Smooth muscle cell of the brain vasculature (primary cell): ENCODE results near the gene SLA2.
A peak's percentile ranks its signal among the peaks of the same experiment; 100 is the strongest.
"Not testable (repeated sequence)": the region's sequence is repeated elsewhere in the genome, so short reads cannot be mapped to it uniquely, and the experiment has no call there.

Source experiments
- DNase-seq: peaks from one replicate; pipeline ENCODE4 v3.0.0-alpha.2; 2012; ENCODE audit warnings: low read depth, low spot score

Gene SLA2

DNA sequence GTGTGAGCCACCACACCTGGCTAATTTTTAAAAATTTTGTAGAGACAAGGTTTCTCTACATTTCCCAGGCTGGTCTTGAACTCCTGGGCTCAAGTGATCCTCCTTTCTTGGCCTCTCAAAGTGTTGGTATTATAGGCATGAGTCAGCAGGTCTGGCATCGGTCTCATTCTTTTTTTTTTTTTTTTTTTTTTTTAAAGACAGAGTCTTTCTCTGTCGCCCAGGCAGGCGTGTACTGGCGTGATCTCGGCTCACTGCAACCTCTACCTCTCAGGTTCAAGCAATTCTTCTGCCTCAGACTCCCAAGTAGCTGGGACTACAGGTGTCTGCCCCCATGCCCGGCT, 37.6 kb downstream of the SLA2 start:
- DNase-seq = not testable (repeated sequence)

DNA sequence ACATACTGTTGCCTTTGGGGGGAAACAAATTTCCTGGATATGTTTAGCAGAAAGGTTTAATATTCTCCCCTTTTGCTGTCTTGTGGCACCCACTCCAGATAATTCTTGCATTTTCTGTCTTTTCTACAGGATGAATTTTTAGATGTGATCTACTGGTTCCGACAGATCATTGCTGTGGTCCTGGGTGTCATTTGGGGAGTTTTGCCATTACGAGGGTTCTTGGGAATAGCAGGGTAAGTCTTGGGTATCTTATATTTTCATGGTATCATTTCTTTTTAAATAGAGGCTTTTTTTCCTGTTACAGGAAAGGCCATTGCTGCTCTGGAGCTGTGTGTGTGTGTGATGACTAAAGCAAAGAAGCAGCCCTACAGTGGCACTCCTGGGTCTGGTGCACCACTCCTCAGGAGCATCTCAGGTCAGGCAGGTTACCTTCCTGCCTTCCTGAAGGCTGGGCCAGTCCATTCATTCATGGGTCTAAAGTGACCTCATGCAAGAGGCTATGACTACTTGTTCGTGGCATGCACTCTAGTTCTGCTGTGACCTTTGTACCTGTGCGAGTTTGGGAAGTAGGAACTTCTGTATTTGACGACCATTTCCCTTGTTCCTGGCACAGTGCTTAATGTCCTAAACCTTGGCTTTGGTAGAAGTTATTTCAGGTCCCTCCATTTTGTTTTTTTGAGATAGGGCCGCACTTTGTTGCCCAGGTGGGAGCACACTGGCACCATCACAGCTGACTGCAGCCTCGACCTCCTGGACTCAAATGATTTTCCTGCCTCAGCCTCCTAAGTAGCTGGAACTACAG, 38.2 kb downstream of the SLA2 start:
- DNase-seq = no peak

DNA sequence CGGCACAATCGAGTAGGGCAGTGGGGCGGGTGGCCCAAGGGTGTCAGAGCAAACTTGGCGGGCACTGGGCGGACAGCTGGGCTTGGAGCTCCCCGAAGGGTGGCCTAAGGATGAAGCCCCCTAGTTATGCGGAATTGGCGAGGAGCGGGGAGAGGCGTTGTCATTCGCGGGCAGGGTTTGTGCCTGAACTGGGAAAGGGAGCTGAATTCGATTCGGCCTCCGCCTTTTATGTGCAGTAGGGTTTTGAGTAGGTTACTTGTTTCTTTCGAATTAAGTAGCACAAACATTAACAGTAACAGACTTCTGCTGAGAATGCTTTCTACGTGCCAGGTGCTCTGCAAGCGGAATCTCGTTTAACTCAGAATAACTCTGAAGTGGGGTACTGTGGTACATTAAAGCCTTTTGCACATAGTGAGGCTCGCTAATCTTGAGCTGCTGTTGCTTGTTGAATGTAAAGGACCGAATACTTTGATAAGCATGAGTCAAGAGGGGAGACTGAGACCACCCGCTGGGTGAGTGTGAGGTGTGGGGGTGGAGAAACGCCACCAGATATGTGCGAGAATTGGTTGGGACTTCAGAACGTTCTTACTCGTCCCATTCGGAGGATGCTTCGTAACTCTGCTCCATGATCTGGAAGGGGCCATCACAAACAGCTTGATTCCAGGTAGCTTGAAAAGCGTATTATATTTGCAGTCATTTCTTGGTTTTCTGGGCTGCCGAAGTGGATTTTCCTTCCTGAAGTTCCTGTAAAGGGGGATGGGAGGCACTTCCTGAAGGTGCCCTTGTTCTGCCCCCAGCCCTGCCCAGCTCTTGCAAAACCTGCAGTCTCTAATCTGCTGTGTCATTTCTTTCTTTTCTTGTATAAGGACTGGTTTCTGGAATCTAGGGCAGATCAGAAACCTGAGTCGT, 39.6 kb downstream of the SLA2 start:
- DNase-seq = no peak

DNA sequence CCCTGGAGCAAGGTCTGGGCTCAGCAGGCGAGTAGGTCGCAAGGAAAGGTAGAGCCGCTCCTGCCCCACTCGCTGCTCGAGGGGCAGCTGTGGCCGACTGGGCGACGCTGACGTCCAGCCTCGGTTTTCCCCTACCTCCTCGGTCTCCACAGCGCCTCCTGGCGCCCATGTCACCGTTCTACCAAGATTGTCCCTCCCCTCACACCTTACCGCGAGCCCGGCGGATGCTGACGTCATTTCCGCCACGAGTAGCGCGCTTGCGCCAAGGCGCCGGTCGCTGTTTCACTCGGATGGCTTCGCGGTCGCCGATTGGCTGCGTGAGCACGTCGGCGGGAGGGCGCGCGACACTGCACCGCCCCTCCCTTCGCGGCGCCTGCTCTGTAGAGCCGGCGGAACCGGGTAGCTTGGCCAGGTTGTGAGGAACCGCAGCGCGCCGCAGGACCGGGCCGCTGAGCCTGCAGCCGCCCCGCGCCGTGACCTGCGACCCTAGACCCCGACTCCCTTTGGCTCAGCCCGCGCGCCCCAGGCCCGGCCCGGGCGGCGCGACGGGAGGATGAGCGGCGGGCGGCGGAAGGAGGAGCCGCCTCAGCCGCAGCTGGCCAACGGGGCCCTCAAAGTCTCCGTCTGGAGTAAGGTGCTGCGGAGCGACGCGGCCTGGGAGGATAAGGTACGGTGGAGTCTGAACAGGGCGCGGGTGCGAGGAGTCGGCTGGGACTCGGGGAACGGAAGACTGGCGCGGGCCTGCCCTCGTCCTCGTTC, 40.4 kb downstream of the SLA2 start, which contains the start of gene RAB5IF:
TSS of gene RAB5IF (plus strand) at position 381 of the 759 bp plus-strand sequence. CDS start at position 554, 173 bp downstream.
- DNase-seq = peak; percentile 99

DNA sequence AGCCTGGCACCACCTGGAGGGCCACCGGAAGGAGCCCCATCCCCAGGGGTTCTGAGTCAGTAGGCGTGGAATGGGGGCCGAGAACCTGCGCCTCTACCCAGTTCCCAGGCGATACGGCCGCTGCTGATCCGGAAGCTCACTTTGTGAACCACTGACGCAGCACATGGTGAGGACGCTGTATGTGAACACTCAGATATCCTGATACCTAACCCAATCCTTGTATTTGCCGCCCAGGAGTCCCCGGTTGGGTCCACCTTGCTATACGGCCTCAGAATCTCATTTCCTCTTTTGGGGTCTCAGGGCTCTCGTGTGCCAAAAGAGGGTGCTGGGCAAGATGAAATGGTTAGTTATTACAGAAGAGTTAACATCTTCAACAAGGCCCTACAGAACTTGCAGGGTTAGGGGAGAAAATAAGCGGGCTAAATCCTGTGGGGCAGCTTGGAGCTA, 41.0 kb downstream of the SLA2 start:
- no peak for DNase-seq

DNA sequence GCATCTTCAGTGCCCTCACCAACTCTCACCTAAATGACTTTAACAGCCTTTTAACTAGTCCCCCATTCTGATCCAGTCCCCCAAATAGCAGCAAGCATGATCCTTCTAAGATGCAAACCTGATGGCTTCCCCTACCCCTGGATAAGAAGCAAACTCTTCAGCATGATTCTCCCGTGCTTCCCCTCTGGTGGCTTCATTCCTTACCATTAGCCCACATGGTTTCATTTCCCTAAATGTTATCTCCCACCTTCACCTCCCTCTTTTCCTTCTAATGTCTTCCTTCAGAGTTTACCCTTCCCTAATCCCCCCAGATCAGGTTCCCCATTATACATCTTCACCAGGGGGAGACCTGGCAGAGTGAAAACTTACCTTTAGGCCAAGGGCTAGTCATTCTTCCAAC, 44.5 kb downstream of the SLA2 start:
- DNase-seq = no peak

DNA sequence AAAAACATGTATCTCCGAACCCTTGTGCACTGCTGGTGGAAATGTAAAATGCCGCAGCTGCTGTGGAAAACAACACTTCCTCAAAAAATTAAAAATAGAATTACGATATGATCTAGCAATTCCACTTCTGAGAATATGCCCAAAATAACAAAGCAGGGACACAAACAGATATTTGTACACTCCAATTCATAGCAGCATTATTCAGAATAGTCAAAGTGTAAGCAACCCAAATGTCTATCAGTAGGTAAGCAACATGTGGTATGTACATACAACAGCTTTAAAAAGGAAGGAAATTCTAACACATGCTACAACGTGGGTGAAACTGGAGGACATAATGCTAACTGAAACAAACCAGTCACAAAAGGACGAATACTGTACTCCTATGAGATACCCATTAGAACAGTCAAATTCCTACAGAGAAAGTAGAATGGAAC, 46.1 kb downstream of the SLA2 start:
- no peak for DNase-seq

DNA sequence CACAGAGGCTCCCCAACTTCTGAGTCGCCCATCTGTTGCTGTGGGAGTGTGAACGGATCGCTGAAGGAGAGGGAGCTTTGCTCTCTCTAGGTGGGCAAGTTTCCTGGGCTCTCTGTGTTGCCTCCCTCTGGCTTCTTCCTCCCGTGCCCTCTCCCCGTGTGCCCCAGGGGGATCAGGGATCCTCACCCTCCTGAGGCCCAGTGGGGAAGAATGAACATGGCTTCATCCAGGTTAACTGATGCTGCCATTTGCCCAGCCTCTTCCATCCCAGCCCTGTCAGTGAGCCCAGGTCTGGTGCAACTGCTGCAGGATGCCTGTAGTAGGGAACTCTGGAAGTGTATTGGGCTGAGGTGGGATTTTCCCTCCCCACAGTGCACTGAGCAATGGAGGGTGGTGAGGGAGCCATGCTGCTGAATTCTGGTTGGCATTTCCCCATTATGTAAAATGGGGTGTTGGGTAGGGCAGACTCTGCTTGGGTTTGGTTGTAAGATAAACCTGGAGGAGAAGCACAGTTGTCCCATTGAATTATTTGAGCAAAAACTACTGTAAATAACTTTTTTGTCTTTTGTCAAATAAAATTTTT, 52.6 kb downstream of the SLA2 start:
- DNase-seq = no peak

DNA sequence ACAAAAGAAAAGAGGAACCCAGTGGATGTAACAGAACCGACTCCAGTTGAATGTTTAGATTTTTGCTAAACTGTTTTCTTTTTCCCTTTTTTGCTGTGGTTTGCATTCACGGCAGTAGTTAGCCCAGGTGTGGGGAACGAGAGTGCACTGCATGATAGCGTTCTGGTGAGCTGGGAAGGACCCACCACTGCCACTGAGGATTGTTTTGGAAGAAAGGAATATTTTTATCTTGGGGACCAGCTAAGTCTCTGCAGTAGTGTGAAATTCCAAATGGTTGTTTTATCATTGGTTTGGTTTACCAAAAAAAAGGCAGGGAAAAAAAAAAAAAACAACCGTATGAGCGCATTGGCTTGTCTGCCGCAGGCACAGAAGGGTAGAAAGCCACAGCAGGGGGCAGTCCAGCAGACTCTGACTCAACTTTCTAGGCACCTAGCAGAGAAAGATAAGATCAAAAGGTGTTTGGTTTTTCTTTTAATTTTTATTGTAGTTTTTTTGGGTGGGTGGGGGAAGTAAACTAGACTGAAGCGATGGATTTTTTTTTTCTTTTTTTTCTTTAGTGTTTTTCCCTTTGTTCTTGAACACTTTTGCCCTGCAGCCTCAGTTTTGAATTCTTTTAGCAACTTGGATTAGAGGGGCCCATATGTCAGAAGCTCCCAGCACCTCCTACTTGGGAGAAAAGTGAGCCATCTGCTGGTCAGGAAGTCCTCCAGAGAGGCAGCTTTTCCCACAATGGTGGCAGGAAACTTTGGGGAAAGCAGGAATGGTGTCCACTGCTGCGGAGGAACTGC, 53.9 kb downstream of the SLA2 start:
- no peak for DNase-seq

DNA sequence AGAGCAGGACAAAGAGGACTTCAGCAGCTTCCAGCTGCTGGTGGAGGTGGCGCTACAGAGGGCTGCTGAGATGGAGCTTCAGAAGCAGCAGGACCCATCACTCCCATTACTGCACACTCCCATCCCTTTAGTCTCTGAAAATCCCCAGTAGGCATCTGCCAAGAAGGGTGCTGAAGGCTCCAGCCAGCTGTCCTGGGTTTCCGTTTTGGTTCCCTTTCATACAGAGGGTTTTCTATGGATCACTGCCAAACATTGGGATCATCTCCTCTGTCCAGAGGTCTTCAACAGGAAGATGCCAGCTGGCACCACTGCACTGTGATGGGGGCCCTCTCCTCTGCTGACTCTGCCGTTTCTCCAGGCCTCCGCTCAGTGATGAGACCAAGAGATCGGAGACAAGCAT, 54.7 kb downstream of the SLA2 start:
- no peak for DNase-seq

DNA sequence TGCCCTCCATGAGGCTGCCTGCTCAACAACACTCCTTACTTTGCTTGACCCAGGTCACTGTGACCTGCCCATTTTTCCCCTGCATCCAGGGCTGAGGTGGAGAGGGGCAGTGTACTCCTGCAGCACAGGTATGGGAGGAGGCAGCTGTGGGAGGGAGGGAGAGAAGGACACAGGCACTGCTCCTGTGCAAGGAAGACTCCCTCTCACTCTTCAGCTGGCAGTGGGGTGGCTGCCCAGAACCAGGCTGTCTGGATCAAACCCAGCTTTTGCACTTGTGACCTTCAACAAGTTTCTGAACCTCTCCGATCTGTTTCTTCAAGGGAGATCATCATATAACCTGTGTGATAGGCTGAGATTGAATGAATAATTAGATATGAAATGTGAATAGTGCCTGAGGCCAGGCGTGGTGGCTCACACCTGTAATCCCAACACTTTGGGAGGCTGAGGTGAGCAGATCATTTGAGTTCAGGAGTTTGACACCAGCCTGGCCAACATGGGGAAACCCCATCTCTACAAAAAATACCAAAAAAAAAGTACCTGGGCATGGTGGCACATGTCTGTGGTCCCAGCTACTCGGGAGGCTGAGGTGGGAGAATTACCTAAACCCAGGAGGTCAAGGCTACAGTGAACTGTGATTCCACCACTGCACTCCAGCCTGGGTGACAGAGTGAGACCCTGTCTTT, 58.5 kb downstream of the SLA2 start:
- DNase-seq = no peak

DNA sequence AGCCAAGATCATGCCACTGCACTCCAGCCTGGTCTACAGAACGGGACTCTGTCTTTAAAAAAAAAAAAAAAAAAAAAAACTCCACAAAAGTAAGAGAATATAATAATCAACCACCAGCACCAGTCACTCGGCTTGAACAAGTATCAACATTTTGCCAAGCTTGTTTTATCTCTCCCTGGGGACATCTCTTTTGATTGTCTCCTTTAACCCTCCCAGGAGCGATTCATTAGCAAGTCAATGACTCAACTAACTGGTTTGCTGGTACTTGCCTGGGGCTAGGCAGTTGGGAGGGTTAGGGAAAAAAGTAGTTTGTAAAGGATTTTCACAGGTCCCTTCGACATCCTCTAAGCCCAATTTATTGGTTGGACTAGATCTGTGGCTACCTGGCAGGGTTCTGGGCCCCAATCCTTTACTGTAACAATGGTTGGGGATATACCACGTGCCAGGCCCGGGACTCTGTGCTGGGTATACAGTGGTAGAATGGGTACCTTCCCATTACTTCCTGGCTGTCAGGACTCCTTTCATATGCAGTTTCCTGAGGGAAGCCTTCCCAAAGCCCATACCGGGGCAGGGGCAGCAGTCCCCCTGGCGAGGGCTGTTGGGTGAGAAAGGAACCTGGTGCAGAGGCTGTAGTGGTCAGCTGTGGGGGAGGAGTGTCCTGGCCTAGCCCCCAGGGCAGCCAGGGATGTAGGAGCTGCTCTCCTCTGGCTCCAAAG, 60.4 kb downstream of the SLA2 start:
- DNase-seq = no peak

DNA sequence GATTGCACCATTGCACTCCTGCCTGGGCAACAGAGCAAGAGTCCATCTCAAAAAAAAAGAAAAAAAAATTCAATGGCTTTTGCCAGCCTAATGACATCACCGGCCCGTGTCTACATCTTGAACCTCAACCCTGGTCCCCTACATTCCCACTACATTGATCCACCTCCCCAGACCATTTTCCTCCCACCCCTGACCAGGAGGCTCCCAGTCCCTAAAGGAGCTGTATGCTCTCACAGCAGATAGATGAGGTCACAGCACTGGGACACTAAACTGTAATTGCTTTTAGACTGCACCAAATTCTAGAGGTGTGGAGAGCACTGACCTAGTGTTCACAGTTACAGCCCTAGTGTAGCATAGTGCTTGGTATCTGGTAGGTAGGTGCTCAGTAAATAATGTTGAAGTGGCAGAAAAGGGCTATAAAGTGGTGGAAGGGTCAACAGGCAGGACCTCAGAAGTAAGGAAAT, 61.9 kb downstream of the SLA2 start:
- no peak for DNase-seq

DNA sequence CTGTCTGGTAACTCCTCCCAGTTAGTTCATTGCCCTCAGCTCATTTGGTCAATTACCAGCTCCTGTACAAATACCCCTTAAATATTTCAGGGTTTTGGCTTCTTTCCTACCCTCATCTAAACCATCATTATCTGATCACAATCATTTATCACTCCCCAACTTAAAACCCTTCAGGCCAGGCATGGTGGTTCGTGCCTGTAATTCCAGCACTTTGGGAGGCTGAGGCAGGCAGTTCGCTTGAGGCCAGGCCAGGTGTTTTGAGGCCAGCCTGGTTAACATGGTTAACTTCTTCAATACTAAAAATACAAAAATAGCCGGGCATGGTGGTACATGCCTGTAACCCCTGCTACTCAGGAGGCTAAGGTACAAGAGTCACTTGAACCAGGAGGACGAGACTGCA, 63.2 kb downstream of the SLA2 start:
- no peak for DNase-seq

DNA sequence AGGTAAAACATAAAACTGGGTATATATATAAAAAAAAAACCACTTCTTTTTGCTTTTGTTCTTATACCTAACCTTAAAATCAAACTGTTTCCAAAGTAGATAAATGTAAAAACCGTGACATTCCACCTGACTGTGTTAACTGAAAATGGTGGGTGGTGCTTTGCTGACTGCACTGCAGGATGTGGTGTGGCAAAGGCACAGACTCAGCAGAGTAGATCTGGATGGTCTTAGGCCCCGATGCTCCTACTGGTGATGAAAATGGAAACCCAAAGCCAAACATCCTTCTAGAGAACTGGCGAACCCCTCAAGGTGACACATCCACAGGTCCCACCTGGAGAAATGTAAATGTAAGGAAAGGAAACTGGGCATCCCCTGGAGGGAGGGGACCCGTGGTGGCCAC, 63.7 kb downstream of the SLA2 start:
- DNase-seq = no peak

DNA sequence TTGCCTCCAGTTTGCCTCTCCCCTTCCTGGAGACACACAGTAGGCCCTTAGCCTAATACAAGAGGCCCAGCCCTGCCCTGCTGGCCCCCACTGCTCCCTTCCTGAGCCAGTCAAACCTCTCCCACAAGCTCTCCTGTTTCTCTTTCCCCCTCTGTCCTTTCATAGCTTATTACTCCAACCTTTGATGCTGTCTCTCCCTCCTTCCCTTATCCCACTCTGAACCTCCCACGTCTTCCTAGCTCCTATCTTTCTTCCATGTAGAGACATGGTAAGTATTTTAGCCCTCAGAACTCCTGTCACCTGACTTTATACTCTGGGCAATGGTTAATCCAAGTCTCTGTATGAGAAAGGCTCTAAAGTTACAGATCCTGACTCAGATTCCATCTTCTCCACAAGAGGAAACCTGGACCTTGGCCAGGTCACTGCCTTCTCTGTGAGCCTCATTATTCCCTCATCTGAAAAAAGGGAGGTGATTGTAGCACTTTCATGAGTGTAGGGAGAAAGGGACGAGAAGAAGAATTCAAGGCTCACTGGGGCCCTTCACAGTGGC, 65.9 kb downstream of the SLA2 start:
- DNase-seq = no peak

DNA sequence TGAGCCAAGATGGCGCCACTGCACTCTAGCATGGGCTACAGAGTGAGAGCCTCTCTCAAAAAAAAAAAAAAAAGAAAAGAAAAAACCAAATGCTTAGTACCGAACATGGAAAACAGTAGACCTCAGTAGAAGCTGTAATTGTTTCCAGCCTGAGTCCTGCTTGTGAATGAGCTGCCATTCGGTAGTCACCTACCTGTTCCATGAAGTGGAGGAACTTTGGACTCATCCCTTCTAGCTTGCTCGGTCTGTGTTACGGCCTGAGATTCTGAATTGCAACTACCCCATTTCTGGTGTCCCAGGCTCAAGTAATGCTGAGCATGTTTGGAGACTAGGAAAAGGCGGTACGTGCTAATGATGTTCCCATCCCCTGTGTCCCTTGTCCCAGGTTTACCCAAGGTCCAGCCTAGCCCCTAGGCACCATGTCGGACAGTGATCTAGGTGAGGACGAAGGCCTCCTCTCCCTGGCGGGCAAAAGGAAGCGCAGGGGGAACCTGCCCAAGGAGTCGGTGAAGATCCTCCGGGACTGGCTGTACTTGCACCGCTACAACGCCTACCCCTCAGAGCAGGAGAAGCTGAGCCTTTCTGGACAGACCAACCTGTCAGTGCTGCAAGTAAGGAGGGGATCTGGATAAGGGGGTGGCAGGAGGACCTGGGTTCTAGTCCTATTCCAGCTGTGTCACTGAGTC, 67.5 kb downstream of the SLA2 start:
- no peak for DNase-seq

DNA sequence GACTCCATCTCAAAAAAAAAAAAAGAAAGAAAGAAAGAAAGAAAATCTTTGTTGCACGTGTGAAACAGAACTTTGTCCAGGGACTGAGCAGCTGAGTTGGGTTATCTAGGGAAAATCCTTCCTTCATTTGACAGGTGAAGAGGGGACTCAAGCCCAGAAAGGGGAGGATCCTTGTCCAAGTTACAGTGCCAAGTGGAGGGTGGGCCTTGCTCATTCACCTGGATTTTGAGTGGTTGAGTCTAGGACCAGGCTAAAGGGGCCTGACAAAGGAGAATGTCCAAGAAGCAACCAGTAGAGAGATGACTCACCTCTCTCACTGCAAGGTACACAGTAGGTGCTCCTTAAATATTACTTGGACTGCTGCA, 69.9 kb downstream of the SLA2 start:
- DNase-seq = no peak
